ENCODE data around the gene PLXNA4. TPM values are rescaled to one million over a fixed set of nuclear protein-coding genes. Genes with fewer than 3 reads are reported as not detected.

The PLXNA4 gene
- total RNA-seq, 1 donor from 2014 or later, result 2.1 TPM

- H3K4me1 ChIP-seq (ENCODE audit: control insufficient read depth in 3 of 3, insufficient read depth in 3 of 3, low read length in 3 of 3), result no peaks in the 10 kb centered on the region
- no peaks in the 10 kb centered on the region for H3K36me3 ChIP-seq (ENCODE audit: control insufficient read depth in 3 of 3, insufficient read depth in 3 of 3, low read length in 3 of 3)
- no peak overlapping the region for H3K4me3 ChIP-seq (ENCODE audit: low read length in 3 of 3)
- no peaks in the 10 kb centered on the region for H3K27me3 ChIP-seq (ENCODE audit: control insufficient read depth in 3 of 3, insufficient read depth in 3 of 3, low read length in 3 of 3)
- H3K27ac ChIP-seq (ENCODE audit: low read depth, low read length), result no peak overlapping the region
- no peaks in the 10 kb centered on the region for H3K9me3 ChIP-seq (ENCODE audit: control insufficient read depth in 3 of 3, low read length in 3 of 3)
- no peak overlapping the region for H3K9ac ChIP-seq (ENCODE audit: low read depth in 1 of 3, low read length in 3 of 3)
Observed at GRCh38 chr7:132114411-132114810, 461.9 kb downstream of the PLXNA4 start.

- Histone ChIP-seq H3K36me3 (ENCODE audit: control insufficient read depth in 3 of 3, insufficient read depth in 3 of 3, low read length in 3 of 3) (no peaks in the 10 kb centered on the region), H3K4me1 (ENCODE audit: control insufficient read depth in 3 of 3, insufficient read depth in 3 of 3, low read length in 3 of 3) (no peaks in the 10 kb centered on the region), H3K27me3 (ENCODE audit: control insufficient read depth in 3 of 3, insufficient read depth in 3 of 3, low read length in 3 of 3) (no peaks in the 10 kb centered on the region), H3K27ac (ENCODE audit: low read depth, low read length) (no peak overlapping the region), H3K9ac (ENCODE audit: low read depth in 1 of 3, low read length in 3 of 3) (no peak overlapping the region), H3K4me3 (ENCODE audit: low read length in 3 of 3) (no peak overlapping the region), H3K9me3 (ENCODE audit: control insufficient read depth in 3 of 3, low read length in 3 of 3) (no peaks in the 10 kb centered on the region)
Observed at GRCh38 chr7:132113536-132114371, 462.5 kb downstream of the PLXNA4 start.

- Histone ChIP-seq H3K9ac (ENCODE audit: low read depth in 1 of 3, low read length in 3 of 3) (no peak overlapping the region), H3K27ac (ENCODE audit: low read depth, low read length) (no peak overlapping the region), H3K9me3 (ENCODE audit: control insufficient read depth in 3 of 3, low read length in 3 of 3) (no peaks in the 10 kb centered on the region), H3K27me3 (ENCODE audit: control insufficient read depth in 3 of 3, insufficient read depth in 3 of 3, low read length in 3 of 3) (no peaks in the 10 kb centered on the region), H3K4me1 (ENCODE audit: control insufficient read depth in 3 of 3, insufficient read depth in 3 of 3, low read length in 3 of 3) (no peaks in the 10 kb centered on the region), H3K36me3 (ENCODE audit: control insufficient read depth in 3 of 3, insufficient read depth in 3 of 3, low read length in 3 of 3) (no peaks in the 10 kb centered on the region), H3K4me3 (ENCODE audit: low read length in 3 of 3) (no peak overlapping the region)
Observed at GRCh38 chr7:132112657-132113056, 463.6 kb downstream of the PLXNA4 start.

GRCh38 chr7:132112106-132112505 is 464.2 kb downstream of the PLXNA4 start:
- Histone ChIP-seq H3K27me3 (ENCODE audit: control insufficient read depth in 3 of 3, insufficient read depth in 3 of 3, low read length in 3 of 3) (no peaks in the 10 kb centered on the region), H3K9me3 (ENCODE audit: control insufficient read depth in 3 of 3, low read length in 3 of 3) (no peaks in the 10 kb centered on the region), H3K36me3 (ENCODE audit: control insufficient read depth in 3 of 3, insufficient read depth in 3 of 3, low read length in 3 of 3) (no peaks in the 10 kb centered on the region), H3K27ac (ENCODE audit: low read depth, low read length) (no peak overlapping the region), H3K9ac (ENCODE audit: low read depth in 1 of 3, low read length in 3 of 3) (no peak overlapping the region), H3K4me1 (ENCODE audit: control insufficient read depth in 3 of 3, insufficient read depth in 3 of 3, low read length in 3 of 3) (no peaks in the 10 kb centered on the region), H3K4me3 (ENCODE audit: low read length in 3 of 3) (no peak overlapping the region)

GRCh38 chr7:132110692-132111091 is 465.6 kb downstream of the PLXNA4 start:
- no peak overlapping the region for H3K4me3 ChIP-seq (ENCODE audit: low read length in 3 of 3)
- H3K27ac ChIP-seq (ENCODE audit: low read depth, low read length), result no peak overlapping the region
- no peaks in the 10 kb centered on the region for H3K27me3 ChIP-seq (ENCODE audit: control insufficient read depth in 3 of 3, insufficient read depth in 3 of 3, low read length in 3 of 3)
- H3K9ac ChIP-seq (ENCODE audit: low read depth in 1 of 3, low read length in 3 of 3), result no peak overlapping the region
- no peaks in the 10 kb centered on the region for H3K36me3 ChIP-seq (ENCODE audit: control insufficient read depth in 3 of 3, insufficient read depth in 3 of 3, low read length in 3 of 3)
- no peaks in the 10 kb centered on the region for H3K4me1 ChIP-seq (ENCODE audit: control insufficient read depth in 3 of 3, insufficient read depth in 3 of 3, low read length in 3 of 3)
- H3K9me3 ChIP-seq (ENCODE audit: control insufficient read depth in 3 of 3, low read length in 3 of 3), result no peaks in the 10 kb centered on the region

- H3K9me3 ChIP-seq (ENCODE audit: control insufficient read depth in 3 of 3, low read length in 3 of 3), result no peaks in the 10 kb centered on the region
- H3K36me3 ChIP-seq (ENCODE audit: control insufficient read depth in 3 of 3, insufficient read depth in 3 of 3, low read length in 3 of 3), result no peaks in the 10 kb centered on the region
Observed at GRCh38 chr7:132109769-132110168, 466.5 kb downstream of the PLXNA4 start.

GRCh38 chr7:132108563-132108962 is 467.7 kb downstream of the PLXNA4 start:
- Histone ChIP-seq H3K9me3 (ENCODE audit: control insufficient read depth in 3 of 3, low read length in 3 of 3) (no peaks in the 10 kb centered on the region), H3K27ac (ENCODE audit: low read depth, low read length) (no peak overlapping the region), H3K9ac (ENCODE audit: low read depth in 1 of 3, low read length in 3 of 3) (no peak overlapping the region), H3K4me1 (ENCODE audit: control insufficient read depth in 3 of 3, insufficient read depth in 3 of 3, low read length in 3 of 3) (peaks cover 0 to 6% (median 4%) of the 10 kb centered on the region in 3 donors), H3K4me3 (ENCODE audit: low read length in 3 of 3) (no peak overlapping the region), H3K36me3 (ENCODE audit: control insufficient read depth in 3 of 3, insufficient read depth in 3 of 3, low read length in 3 of 3) (no peaks in the 10 kb centered on the region), H3K27me3 (ENCODE audit: control insufficient read depth in 3 of 3, insufficient read depth in 3 of 3, low read length in 3 of 3) (no peaks in the 10 kb centered on the region)

More at GRCh38 chr7:132109769-132110168, 466.5 kb downstream of the PLXNA4 start:
- no peak overlapping the region for H3K27ac ChIP-seq (ENCODE audit: low read depth, low read length)
- no peak overlapping the region for H3K9ac ChIP-seq (ENCODE audit: low read depth in 1 of 3, low read length in 3 of 3)
- H3K4me1 ChIP-seq (ENCODE audit: control insufficient read depth in 3 of 3, insufficient read depth in 3 of 3, low read length in 3 of 3), result no peaks in the 10 kb centered on the region
- H3K27me3 ChIP-seq (ENCODE audit: control insufficient read depth in 3 of 3, insufficient read depth in 3 of 3, low read length in 3 of 3), result no peaks in the 10 kb centered on the region
- H3K4me3 ChIP-seq (ENCODE audit: low read length in 3 of 3), result no peak overlapping the region

- Histone ChIP-seq H3K27me3 (ENCODE audit: control insufficient read depth in 3 of 3, insufficient read depth in 3 of 3, low read length in 3 of 3) (no peaks in the 10 kb centered on the region), H3K9me3 (ENCODE audit: control insufficient read depth in 3 of 3, low read length in 3 of 3) (no peaks in the 10 kb centered on the region), H3K9ac (ENCODE audit: low read depth in 1 of 3, low read length in 3 of 3) (no peak overlapping the region), H3K4me3 (ENCODE audit: low read length in 3 of 3) (no peak overlapping the region), H3K27ac (ENCODE audit: low read depth, low read length) (no peak overlapping the region), H3K4me1 (ENCODE audit: control insufficient read depth in 3 of 3, insufficient read depth in 3 of 3, low read length in 3 of 3) (peaks cover 4 to 10% (median 5%) of the 10 kb centered on the region in 3 donors), H3K36me3 (ENCODE audit: control insufficient read depth in 3 of 3, insufficient read depth in 3 of 3, low read length in 3 of 3) (no peaks in the 10 kb centered on the region)
Observed at GRCh38 chr7:132106491-132106890, 469.8 kb downstream of the PLXNA4 start.

- H3K27me3 ChIP-seq (ENCODE audit: control insufficient read depth in 3 of 3, insufficient read depth in 3 of 3, low read length in 3 of 3), result no peaks in the 10 kb centered on the region
- H3K36me3 ChIP-seq (ENCODE audit: control insufficient read depth in 3 of 3, insufficient read depth in 3 of 3, low read length in 3 of 3), result no peaks in the 10 kb centered on the region
- no peak overlapping the region for H3K27ac ChIP-seq (ENCODE audit: low read depth, low read length)
Observed at GRCh38 chr7:132105096-132105495, 471.2 kb downstream of the PLXNA4 start.

GRCh38 chr7:132103718-132104117 is 472.6 kb downstream of the PLXNA4 start:
- Histone ChIP-seq H3K9me3 (ENCODE audit: control insufficient read depth in 3 of 3, low read length in 3 of 3) (no peaks in the 10 kb centered on the region), H3K9ac (ENCODE audit: low read depth in 1 of 3, low read length in 3 of 3) (no peak overlapping the region), H3K27me3 (ENCODE audit: control insufficient read depth in 3 of 3, insufficient read depth in 3 of 3, low read length in 3 of 3) (no peaks in the 10 kb centered on the region), H3K36me3 (ENCODE audit: control insufficient read depth in 3 of 3, insufficient read depth in 3 of 3, low read length in 3 of 3) (no peaks in the 10 kb centered on the region), H3K27ac (ENCODE audit: low read depth, low read length) (no peak overlapping the region), H3K4me1 (ENCODE audit: control insufficient read depth in 3 of 3, insufficient read depth in 3 of 3, low read length in 3 of 3) (peaks cover 4 to 10% (median 5%) of the 10 kb centered on the region in 3 donors), H3K4me3 (ENCODE audit: low read length in 3 of 3) (no peak overlapping the region)

More at GRCh38 chr7:132105096-132105495, 471.2 kb downstream of the PLXNA4 start:
- peaks cover 4 to 10% (median 5%) of the 10 kb centered on the region in 3 donors for H3K4me1 ChIP-seq (ENCODE audit: control insufficient read depth in 3 of 3, insufficient read depth in 3 of 3, low read length in 3 of 3)
- H3K4me3 ChIP-seq (ENCODE audit: low read length in 3 of 3), result no peak overlapping the region
- no peaks in the 10 kb centered on the region for H3K9me3 ChIP-seq (ENCODE audit: control insufficient read depth in 3 of 3, low read length in 3 of 3)
- no peak overlapping the region for H3K9ac ChIP-seq (ENCODE audit: low read depth in 1 of 3, low read length in 3 of 3)

Data from skeletal muscle tissue (tissue), 4 donors.